SK-N-SH (cell line): ENCODE results near the gene TMEFF1. TPM values are rescaled to one million over a fixed set of nuclear protein-coding genes. Genes with fewer than 3 reads are reported as not detected.

Source experiments
- CTCF ChIA-PET: fragments of 300-600, 350-600 bp; formaldehyde crosslinking; extraction: SDS; loops from one replicate; lab custom pipeline; 2021; lab: Yijun Ruan, JAX
- POLR2A ChIA-PET: fragments of 350-600 bp; sonication (Branson Sonifier 250); formaldehyde crosslinking; extraction: SDS; loops from one replicate; lab custom pipeline; 2020; ENCODE audit warnings: antibody characterized with exemption, inconsistent platforms; lab: Yijun Ruan, JAX
- DNase-seq: peaks from one replicate; pipeline ENCODE4 v3.0.0; 2012
- H2AFZ ChIP-seq: fragments of 200-600 bp; sonication (generic); 2 replicates; pipeline ENCODE4 v1.8.1; 2016; ENCODE audit warnings: antibody characterized with exemption, mild to moderate bottlenecking, low read depth
- H3F3A ChIP-seq: fragments of 200-600 bp; sonication (generic); replicated peaks from 2 replicates; pipeline ENCODE3; 2016; ENCODE audit warnings: antibody characterized with exemption, mild to moderate bottlenecking; ENCODE audit not compliant: insufficient read depth
- H3K27ac ChIP-seq, 2 experiments: fragments of 200-500 bp in 1 of 2; fragments of 200-600 bp in 1 of 2; sonication (Bioruptor generic) in 1 of 2; sonication (generic), shearing (Covaris generic) in 1 of 2; 2 replicates each; pipeline versions ENCODE4 v1.5.1 to v1.6.1; 2014 to 2016; ENCODE audit warnings: low read depth in 2 of 2, inconsistent platforms in 1 of 2, low read length in 1 of 2, mild to moderate bottlenecking in 1 of 2, mixed read lengths in 1 of 2
- H3K27me3 ChIP-seq: fragments of 200-600 bp; sonication (generic), shearing (Covaris generic); 2 replicates; pipeline ENCODE4 v1.6.1; 2016; ENCODE audit warnings: mixed run types; ENCODE audit not compliant: insufficient read depth
- H3K36me3 ChIP-seq, 2 experiments: fragments of 200-500 bp in 1 of 2; fragments of 200-600 bp in 1 of 2; sonication (Bioruptor generic) in 1 of 2; sonication (generic) in 1 of 2; replicated peaks in 1 of 2; 2 replicates each; pipeline versions ENCODE3 to v1.5.1; 2014 to 2016; ENCODE audit warnings: low read length in 1 of 2, mild to moderate bottlenecking in 1 of 2; ENCODE audit not compliant: insufficient read depth in 2 of 2, control insufficient read depth in 1 of 2
- H3K4me1 ChIP-seq, 2 experiments: fragments of 200-500 bp in 1 of 2; fragments of 200-600 bp in 1 of 2; sonication (Bioruptor generic) in 1 of 2; sonication (generic), shearing (Covaris generic) in 1 of 2; 2 replicates each; pipeline versions ENCODE4 v1.5.1 to v1.6.1; 2014 to 2016; ENCODE audit warnings: low read depth in 1 of 2, low read length in 1 of 2, mixed run types in 1 of 2; ENCODE audit not compliant: insufficient read depth in 2 of 2, control insufficient read depth in 1 of 2
- H3K4me2 ChIP-seq: fragments of 200-600 bp; sonication (generic), shearing (Covaris generic); 2 replicates; pipeline ENCODE4 v1.6.1; 2017; ENCODE audit warnings: mixed run types
- H3K4me3 ChIP-seq, 2 experiments: fragments of 200-500 bp in 1 of 2; fragments of 200-600 bp in 1 of 2; sonication (Bioruptor generic) in 1 of 2; sonication (generic), shearing (Covaris generic) in 1 of 2; 2 replicates each; pipeline versions ENCODE4 v1.5.1 to v1.8.1; 2014 to 2016; ENCODE audit warnings: low read depth in 2 of 2, inconsistent platforms in 1 of 2, low read length in 1 of 2, mild to moderate bottlenecking in 1 of 2, mixed read lengths in 1 of 2, moderate library complexity in 1 of 2
- H3K79me2 ChIP-seq: fragments of 200-600 bp; sonication (generic); 2 replicates; pipeline ENCODE4 v1.8.1; 2017; ENCODE audit warnings: mild to moderate bottlenecking; ENCODE audit not compliant: insufficient read depth
- H3K9ac ChIP-seq: fragments of 200-600 bp; sonication (generic); 2 replicates; pipeline ENCODE4 v1.6.1; 2017; ENCODE audit warnings: mixed run types
- H3K9me2 ChIP-seq: fragments of 200-600 bp; sonication (generic); 2 replicates; pipeline ENCODE4 v1.6.1; 2017; ENCODE audit warnings: mixed run types
- H3K9me3 ChIP-seq: fragments of 200-600 bp; sonication (generic); 2 replicates; pipeline ENCODE4 v1.6.1; 2017; ENCODE audit warnings: mixed run types, mild to moderate bottlenecking, moderate library complexity
- H4K20me1 ChIP-seq: fragments of 200-600 bp; sonication (generic); 2 replicates; pipeline ENCODE4 v1.6.1; 2017; ENCODE audit warnings: mild to moderate bottlenecking, mixed run types; ENCODE audit not compliant: insufficient read depth
- CHD2 ChIP-seq: fragments of 150-350 bp; IDR thresholded peaks from 2 replicates; pipeline ENCODE4 v1.6.1; 2018; ENCODE audit warnings: low read length; ENCODE audit not compliant: partially characterized antibody
- ELF1 ChIP-seq: IDR thresholded peaks from 2 replicates; pipeline ENCODE4 v1.4.0; 2012
- FOXJ3 ChIP-seq: sonication (generic); formaldehyde crosslinking; IDR thresholded peaks from 2 replicates; pipeline ENCODE4 v1.5.1; 2020; ENCODE audit warnings: mild to moderate bottlenecking, missing genetic modification reagents
- GATA2 ChIP-seq: sonication (generic); formaldehyde crosslinking; IDR thresholded peaks from 2 replicates; pipeline ENCODE4 v1.5.0; 2020; ENCODE audit warnings: mild to moderate bottlenecking, missing genetic modification reagents
- JUND ChIP-seq: IDR thresholded peaks from 2 replicates; pipeline ENCODE4 v1.4.0; 2012
- NFIC ChIP-seq: IDR thresholded peaks from 2 replicates; pipeline ENCODE4 v1.4.0; 2012; ENCODE audit warnings: borderline replicate concordance
- RFX5 ChIP-seq: IDR thresholded peaks from 2 replicates; pipeline ENCODE4 v1.6.1; 2012; ENCODE audit warnings: mild to moderate bottlenecking, improper control_type of control experiment, low read length
- TCF12 ChIP-seq: IDR thresholded peaks from 2 replicates; pipeline ENCODE4 v1.4.0; 2012
- TEAD4 ChIP-seq: IDR thresholded peaks from 2 replicates; pipeline ENCODE4 v1.4.0; 2012; ENCODE audit warnings: mild to moderate bottlenecking, borderline replicate concordance; ENCODE audit not compliant: insufficient read depth
- WGBS: methylation state at CpG from one replicate; pipeline ENCODE4 v1.1.6; 2017; ENCODE audit warnings: low lambda C conversion rate; 5-methylcytosine and 5-hydroxymethylcytosine counted together
- polyA plus RNA-seq, 3 experiments: library from polyadenylated mRNA; depleted of rRNA; stranded (reverse); fragments of >200 nt; gene quantifications; 2 replicates each; pipeline ENCODE4 v1.2.3, GENCODE V29; 2012
- TF ChIP-seq, protein P1 (sequence below): IDR thresholded peaks from 2 replicates; pipeline ENCODE4 v1.4.0; 2012; ENCODE audit warnings: low read depth, borderline replicate concordance
- TF ChIP-seq, protein P2 (sequence below): fragments of 150-350 bp; IDR thresholded peaks from 2 replicates; pipeline ENCODE4 v1.6.1; 2016; ENCODE audit warnings: mild to moderate bottlenecking, low read depth, low read length
- TF ChIP-seq, protein P3 (sequence below): fragments of 150-350 bp; IDR thresholded peaks from 2 replicates; pipeline ENCODE4 v1.6.1; 2017; ENCODE audit warnings: antibody characterized with exemption, low read length, low read depth, borderline replicate concordance
- TF ChIP-seq, protein P4 (sequence below): IDR thresholded peaks from 2 replicates; pipeline ENCODE4 v1.6.1; 2012; ENCODE audit warnings: mild to moderate bottlenecking, low read depth, low read length, moderate library complexity

TMEFF1 gene
- polyA plus RNA-seq, 1 of the 3 experiments (the other 2 are of a cell fraction) = 2.5 TPM

DNA sequence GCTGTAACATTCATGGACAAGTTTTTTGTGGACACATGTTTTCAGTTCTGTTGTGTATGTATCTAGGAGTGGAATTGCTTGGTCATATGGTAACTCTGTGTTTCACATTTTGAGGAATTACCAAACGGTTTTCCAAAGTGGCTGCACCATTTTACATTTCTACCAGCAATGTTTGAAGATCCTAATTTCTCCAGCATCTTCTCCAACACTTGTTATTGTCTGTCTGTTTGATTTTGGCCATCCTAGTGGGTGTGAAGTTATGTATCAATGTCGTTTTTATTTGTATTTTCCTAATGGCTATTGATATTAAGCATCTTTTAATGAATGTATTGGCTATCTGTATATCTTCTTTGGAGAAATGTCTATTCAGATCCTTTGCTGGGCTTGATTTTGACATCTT, 6.9 kb downstream of the TMEFF1 start:
- ChIA-PET POLR2A (no interaction called here), CTCF (no interaction called here)
- Histone ChIP-seq H3K9ac (no peak overlapping the region), H3K27ac (no peak overlapping the region), H3K79me2 (peaks cover 57% of the 10 kb centered on the region), H3K27me3 (no peaks in the 10 kb centered on the region), H3K9me3 (peaks cover 6% of the 10 kb centered on the region; the same call in 1 of the 2 replicates), H3K9me2 (no peaks in the 10 kb centered on the region), H3K36me3 (peaks cover 0 to 4% of the 10 kb centered on the region in 2 experiments), H2AFZ (no peak overlapping the region; the same call in 1 of the 2 replicates), H4K20me1 (no peaks in the 10 kb centered on the region), H3K4me1 (peaks cover 0 to 3% of the 10 kb centered on the region in 2 experiments; a peak in 2 of 4 replicates), H3K4me3 (no peak overlapping the region), H3K4me2 (no peak overlapping the region), H3F3A (no peaks in the 10 kb centered on the region)
- 69% methylated on average over 2 of the region's 2 CpGs for whole genome bisulfite sequencing
- no peak for DNase-seq
- TF ChIP-seq, protein P1, sequence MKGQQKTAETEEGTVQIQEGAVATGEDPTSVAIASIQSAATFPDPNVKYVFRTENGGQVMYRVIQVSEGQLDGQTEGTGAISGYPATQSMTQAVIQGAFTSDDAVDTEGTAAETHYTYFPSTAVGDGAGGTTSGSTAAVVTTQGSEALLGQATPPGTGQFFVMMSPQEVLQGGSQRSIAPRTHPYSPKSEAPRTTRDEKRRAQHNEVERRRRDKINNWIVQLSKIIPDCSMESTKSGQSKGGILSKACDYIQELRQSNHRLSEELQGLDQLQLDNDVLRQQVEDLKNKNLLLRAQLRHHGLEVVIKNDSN = no peak
- TF ChIP-seq CHD2 = no peak
- TF ChIP-seq FOXJ3 (CRISPR knock-in tag) = no peak
- TF ChIP-seq NFIC = no peak
- TF ChIP-seq, protein P2, sequence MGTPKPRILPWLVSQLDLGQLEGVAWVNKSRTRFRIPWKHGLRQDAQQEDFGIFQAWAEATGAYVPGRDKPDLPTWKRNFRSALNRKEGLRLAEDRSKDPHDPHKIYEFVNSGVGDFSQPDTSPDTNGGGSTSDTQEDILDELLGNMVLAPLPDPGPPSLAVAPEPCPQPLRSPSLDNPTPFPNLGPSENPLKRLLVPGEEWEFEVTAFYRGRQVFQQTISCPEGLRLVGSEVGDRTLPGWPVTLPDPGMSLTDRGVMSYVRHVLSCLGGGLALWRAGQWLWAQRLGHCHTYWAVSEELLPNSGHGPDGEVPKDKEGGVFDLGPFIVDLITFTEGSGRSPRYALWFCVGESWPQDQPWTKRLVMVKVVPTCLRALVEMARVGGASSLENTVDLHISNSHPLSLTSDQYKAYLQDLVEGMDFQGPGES = no peak
- TF ChIP-seq RFX5 = no peak
- TF ChIP-seq, protein P3, sequence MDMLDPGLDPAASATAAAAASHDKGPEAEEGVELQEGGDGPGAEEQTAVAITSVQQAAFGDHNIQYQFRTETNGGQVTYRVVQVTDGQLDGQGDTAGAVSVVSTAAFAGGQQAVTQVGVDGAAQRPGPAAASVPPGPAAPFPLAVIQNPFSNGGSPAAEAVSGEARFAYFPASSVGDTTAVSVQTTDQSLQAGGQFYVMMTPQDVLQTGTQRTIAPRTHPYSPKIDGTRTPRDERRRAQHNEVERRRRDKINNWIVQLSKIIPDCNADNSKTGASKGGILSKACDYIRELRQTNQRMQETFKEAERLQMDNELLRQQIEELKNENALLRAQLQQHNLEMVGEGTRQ = no peak
- no peak for TF ChIP-seq TEAD4
- no peak for TF ChIP-seq TCF12
- no peak for TF ChIP-seq GATA2 (CRISPR knock-in tag)
- no peak for TF ChIP-seq JUND
- TF ChIP-seq, protein P4, sequence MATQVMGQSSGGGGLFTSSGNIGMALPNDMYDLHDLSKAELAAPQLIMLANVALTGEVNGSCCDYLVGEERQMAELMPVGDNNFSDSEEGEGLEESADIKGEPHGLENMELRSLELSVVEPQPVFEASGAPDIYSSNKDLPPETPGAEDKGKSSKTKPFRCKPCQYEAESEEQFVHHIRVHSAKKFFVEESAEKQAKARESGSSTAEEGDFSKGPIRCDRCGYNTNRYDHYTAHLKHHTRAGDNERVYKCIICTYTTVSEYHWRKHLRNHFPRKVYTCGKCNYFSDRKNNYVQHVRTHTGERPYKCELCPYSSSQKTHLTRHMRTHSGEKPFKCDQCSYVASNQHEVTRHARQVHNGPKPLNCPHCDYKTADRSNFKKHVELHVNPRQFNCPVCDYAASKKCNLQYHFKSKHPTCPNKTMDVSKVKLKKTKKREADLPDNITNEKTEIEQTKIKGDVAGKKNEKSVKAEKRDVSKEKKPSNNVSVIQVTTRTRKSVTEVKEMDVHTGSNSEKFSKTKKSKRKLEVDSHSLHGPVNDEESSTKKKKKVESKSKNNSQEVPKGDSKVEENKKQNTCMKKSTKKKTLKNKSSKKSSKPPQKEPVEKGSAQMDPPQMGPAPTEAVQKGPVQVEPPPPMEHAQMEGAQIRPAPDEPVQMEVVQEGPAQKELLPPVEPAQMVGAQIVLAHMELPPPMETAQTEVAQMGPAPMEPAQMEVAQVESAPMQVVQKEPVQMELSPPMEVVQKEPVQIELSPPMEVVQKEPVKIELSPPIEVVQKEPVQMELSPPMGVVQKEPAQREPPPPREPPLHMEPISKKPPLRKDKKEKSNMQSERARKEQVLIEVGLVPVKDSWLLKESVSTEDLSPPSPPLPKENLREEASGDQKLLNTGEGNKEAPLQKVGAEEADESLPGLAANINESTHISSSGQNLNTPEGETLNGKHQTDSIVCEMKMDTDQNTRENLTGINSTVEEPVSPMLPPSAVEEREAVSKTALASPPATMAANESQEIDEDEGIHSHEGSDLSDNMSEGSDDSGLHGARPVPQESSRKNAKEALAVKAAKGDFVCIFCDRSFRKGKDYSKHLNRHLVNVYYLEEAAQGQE = no peak
- no peak for TF ChIP-seq ELF1
